Loucy (cell line): ENCODE measurements around the gene GALNT18.

Experiments
- H2AFZ ChIP-seq: fragments of 200-600 bp; sonication (generic); 2 replicates; pipeline ENCODE4 v1.6.0; 2016; ENCODE audit warnings: antibody characterized with exemption, mild to moderate bottlenecking, low read length, moderate library complexity
- H3F3A ChIP-seq: fragments of 200-600 bp; 2 replicates; pipeline ENCODE4 v1.6.0; 2016; ENCODE audit warnings: antibody characterized with exemption, low read depth, mild to moderate bottlenecking
- H3K27me3 ChIP-seq: fragments of 200-600 bp; sonication (generic); 2 replicates; pipeline ENCODE4 v1.6.1; 2014; ENCODE audit warnings: low read length, mild to moderate bottlenecking; ENCODE audit not compliant: insufficient read depth, poor library complexity, severe bottlenecking
- H3K36me3 ChIP-seq: fragments of 200-600 bp; sonication (generic); 2 replicates; pipeline ENCODE4 v1.6.1; 2016; ENCODE audit warnings: low read length; ENCODE audit not compliant: insufficient read depth
- H3K4me1 ChIP-seq: fragments of 200-600 bp; sonication (generic); 2 replicates; pipeline ENCODE4 v1.5.1; 2014; ENCODE audit warnings: low read length, mild to moderate bottlenecking; ENCODE audit not compliant: insufficient read depth, poor library complexity, severe bottlenecking
- H3K4me2 ChIP-seq: fragments of 200-600 bp; sonication (generic); 2 replicates; pipeline ENCODE4 v1.6.0; 2014; ENCODE audit warnings: antibody characterized with exemption, low read length, low read depth, mild to moderate bottlenecking; ENCODE audit not compliant: poor library complexity, severe bottlenecking
- H3K4me3 ChIP-seq: fragments of 200-600 bp; sonication (generic); 2 replicates; pipeline ENCODE4 v1.5.1; 2014; ENCODE audit warnings: low read length, mild to moderate bottlenecking, mixed read lengths; ENCODE audit not compliant: poor library complexity, severe bottlenecking
- H3K79me2 ChIP-seq: fragments of 200-600 bp; sonication (generic); 2 replicates; pipeline ENCODE4 v1.6.1; 2014; ENCODE audit warnings: low read length; ENCODE audit not compliant: insufficient read depth
- H3K9ac ChIP-seq: fragments of 200-600 bp; sonication (generic); 2 replicates; pipeline ENCODE4 v1.6.0; 2014; ENCODE audit warnings: mild to moderate bottlenecking, low read depth, low read length, moderate library complexity; ENCODE audit not compliant: poor library complexity, severe bottlenecking
- H3K9me2 ChIP-seq: fragments of 200-600 bp; sonication (generic); replicated peaks from 2 replicates; pipeline ENCODE4 v1.6.1; 2016; ENCODE audit warnings: low read depth, low read length, mixed read lengths
- H3K9me3 ChIP-seq: fragments of 200-600 bp; sonication (generic); 2 replicates; pipeline ENCODE4 v1.6.1; 2014; ENCODE audit warnings: mild to moderate bottlenecking, antibody characterized with exemption, low read length, low read depth; ENCODE audit not compliant: insufficient read depth
- H4K20me1 ChIP-seq: fragments of 200-600 bp; sonication (generic); 2 replicates; pipeline ENCODE4 v1.6.0; 2014; ENCODE audit warnings: antibody characterized with exemption, low read length, mild to moderate bottlenecking; ENCODE audit not compliant: insufficient read depth, poor library complexity, severe bottlenecking
- EZH2phosphoT487 ChIP-seq: fragments of 200-600 bp; IDR thresholded peaks from 2 replicates; pipeline ENCODE4 v1.6.1; 2018; ENCODE audit warnings: antibody characterized with exemption, mild to moderate bottlenecking, moderate library complexity, borderline replicate concordance
- TF ChIP-seq, protein P1 (sequence below): fragments of 200-600 bp; sonication (generic); conservative IDR thresholded peaks from 2 replicates; pipeline ENCODE4 v1.5.1; 2014; ENCODE audit warnings: mild to moderate bottlenecking, antibody characterized with exemption, low read length

GALNT18 gene

DNA sequence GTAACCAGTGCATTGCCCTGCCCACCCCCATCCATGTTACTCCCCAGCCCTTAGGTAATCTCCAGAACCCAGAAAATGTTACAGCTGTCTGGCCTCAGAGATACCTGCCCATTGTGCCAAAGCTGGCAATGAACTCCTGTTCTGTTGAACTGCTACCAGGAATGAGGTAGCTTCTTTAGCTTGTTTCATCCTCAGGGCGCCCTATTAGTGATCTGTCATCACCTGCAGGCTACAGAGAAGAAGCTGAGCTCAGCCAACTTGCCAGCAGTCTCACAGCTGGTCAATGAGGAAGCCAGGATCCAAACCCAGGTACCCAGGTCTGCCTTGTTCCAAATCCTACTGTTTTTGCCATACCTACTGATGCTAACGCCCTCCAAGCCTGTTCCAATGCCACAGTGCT lies 88.7 kb downstream of the GALNT18 start:
- TF ChIP-seq, protein P1, sequence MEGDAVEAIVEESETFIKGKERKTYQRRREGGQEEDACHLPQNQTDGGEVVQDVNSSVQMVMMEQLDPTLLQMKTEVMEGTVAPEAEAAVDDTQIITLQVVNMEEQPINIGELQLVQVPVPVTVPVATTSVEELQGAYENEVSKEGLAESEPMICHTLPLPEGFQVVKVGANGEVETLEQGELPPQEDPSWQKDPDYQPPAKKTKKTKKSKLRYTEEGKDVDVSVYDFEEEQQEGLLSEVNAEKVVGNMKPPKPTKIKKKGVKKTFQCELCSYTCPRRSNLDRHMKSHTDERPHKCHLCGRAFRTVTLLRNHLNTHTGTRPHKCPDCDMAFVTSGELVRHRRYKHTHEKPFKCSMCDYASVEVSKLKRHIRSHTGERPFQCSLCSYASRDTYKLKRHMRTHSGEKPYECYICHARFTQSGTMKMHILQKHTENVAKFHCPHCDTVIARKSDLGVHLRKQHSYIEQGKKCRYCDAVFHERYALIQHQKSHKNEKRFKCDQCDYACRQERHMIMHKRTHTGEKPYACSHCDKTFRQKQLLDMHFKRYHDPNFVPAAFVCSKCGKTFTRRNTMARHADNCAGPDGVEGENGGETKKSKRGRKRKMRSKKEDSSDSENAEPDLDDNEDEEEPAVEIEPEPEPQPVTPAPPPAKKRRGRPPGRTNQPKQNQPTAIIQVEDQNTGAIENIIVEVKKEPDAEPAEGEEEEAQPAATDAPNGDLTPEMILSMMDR: no peak
- TF ChIP-seq EZH2phosphoT487: no peak
- Histone ChIP-seq H3K4me1 (no peaks in the 10 kb centered on the region), H3K79me2 (no peaks in the 10 kb centered on the region), H3K9ac (no peak overlapping the region), H3K36me3 (no peaks in the 10 kb centered on the region), H3K9me3 (no peaks in the 10 kb centered on the region), H4K20me1 (no peaks in the 10 kb centered on the region), H3F3A (no peaks in the 10 kb centered on the region), H3K27me3 (no peaks in the 10 kb centered on the region), H2AFZ (no peak overlapping the region), H3K9me2 (no peaks in the 10 kb centered on the region), H3K4me3 (no peak overlapping the region), H3K4me2 (no peak overlapping the region)

GRCh38 chr11:11532574-11532973 lies 89.2 kb downstream of the GALNT18 start:
- Histone ChIP-seq H3F3A (no peaks in the 10 kb centered on the region), H4K20me1 (no peaks in the 10 kb centered on the region), H2AFZ (no peak overlapping the region), H3K9ac (no peak overlapping the region), H3K9me2 (no peaks in the 10 kb centered on the region), H3K4me3 (no peak overlapping the region), H3K4me1 (no peaks in the 10 kb centered on the region), H3K79me2 (no peaks in the 10 kb centered on the region), H3K27me3 (no peaks in the 10 kb centered on the region), H3K4me2 (no peak overlapping the region), H3K36me3 (no peaks in the 10 kb centered on the region), H3K9me3 (no peaks in the 10 kb centered on the region)
- TF ChIP-seq, protein P1: no peak
- no peak for TF ChIP-seq EZH2phosphoT487

GRCh38 chr11:11531131-11531908 lies 90.5 kb downstream of the GALNT18 start:
- Histone ChIP-seq H3K4me1 (no peaks in the 10 kb centered on the region), H3K4me3 (no peak overlapping the region), H4K20me1 (no peaks in the 10 kb centered on the region), H3K36me3 (no peaks in the 10 kb centered on the region), H3F3A (no peaks in the 10 kb centered on the region), H3K27me3 (no peaks in the 10 kb centered on the region), H3K9me2 (no peaks in the 10 kb centered on the region), H2AFZ (no peak overlapping the region), H3K9ac (no peak overlapping the region), H3K9me3 (no peaks in the 10 kb centered on the region), H3K79me2 (no peaks in the 10 kb centered on the region), H3K4me2 (no peak overlapping the region)
- TF ChIP-seq, protein P1: no peak
- TF ChIP-seq EZH2phosphoT487: no peak
